ENCODE measurements around the gene RXRB.

DNA sequence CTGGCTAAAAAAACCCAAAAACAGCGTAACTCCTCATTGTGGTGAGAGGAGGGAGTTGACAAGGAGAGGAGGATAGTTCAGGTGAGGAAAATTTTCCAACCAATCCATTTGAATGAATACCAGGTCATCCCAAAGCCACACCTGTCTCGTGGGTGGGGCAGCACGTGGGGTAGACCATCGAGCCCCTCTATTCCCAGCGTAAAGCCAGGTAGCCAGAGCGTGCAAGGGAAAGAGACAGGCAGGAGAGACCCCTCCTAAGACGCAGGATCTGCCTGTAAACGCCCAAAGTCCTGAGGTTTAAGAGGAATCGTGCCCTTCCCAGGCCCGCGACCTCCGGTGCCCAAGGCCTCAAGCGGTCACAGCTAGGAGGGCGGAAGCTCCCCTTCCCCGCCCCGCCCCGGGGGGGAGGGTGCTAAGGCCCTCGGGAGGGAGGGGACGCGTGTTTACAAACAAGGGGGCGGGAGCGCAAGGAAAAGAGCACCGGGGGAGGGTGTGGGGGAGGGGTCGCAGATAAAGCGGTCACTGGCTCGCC lies 712 bp downstream of the RXRB start:
- TF ChIP-seq POLR2AphosphoS5 (IDR thresholded peaks at IDR 0.05): no peak
- TF ChIP-seq, protein P1, sequence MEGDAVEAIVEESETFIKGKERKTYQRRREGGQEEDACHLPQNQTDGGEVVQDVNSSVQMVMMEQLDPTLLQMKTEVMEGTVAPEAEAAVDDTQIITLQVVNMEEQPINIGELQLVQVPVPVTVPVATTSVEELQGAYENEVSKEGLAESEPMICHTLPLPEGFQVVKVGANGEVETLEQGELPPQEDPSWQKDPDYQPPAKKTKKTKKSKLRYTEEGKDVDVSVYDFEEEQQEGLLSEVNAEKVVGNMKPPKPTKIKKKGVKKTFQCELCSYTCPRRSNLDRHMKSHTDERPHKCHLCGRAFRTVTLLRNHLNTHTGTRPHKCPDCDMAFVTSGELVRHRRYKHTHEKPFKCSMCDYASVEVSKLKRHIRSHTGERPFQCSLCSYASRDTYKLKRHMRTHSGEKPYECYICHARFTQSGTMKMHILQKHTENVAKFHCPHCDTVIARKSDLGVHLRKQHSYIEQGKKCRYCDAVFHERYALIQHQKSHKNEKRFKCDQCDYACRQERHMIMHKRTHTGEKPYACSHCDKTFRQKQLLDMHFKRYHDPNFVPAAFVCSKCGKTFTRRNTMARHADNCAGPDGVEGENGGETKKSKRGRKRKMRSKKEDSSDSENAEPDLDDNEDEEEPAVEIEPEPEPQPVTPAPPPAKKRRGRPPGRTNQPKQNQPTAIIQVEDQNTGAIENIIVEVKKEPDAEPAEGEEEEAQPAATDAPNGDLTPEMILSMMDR (IDR thresholded peaks at IDR 0.05): no peak
